ENCODE results near the gene NRF1.

Gene NRF1

GRCh38 chr7:129800901-129801300 is 189.4 kb downstream of the NRF1 start:
- Histone ChIP-seq H3K27me3 (ENCODE audit: control insufficient read depth, insufficient read depth, low read length) (no peaks in the 10 kb centered on the region), H3K4me1 (ENCODE audit: control insufficient read depth, insufficient read depth, low read length) (peaks cover 3% of the 10 kb centered on the region), H3K9ac (ENCODE audit: low read length) (no peak overlapping the region), H3K36me3 (ENCODE audit: control insufficient read depth, insufficient read depth, low read length) (no peaks in the 10 kb centered on the region), H3K4me3 (ENCODE audit: low read length) (no peak overlapping the region), H3K9me3 (ENCODE audit: control insufficient read depth, low read length) (no peaks in the 10 kb centered on the region)

- Histone ChIP-seq H3K36me3 (ENCODE audit: control insufficient read depth, insufficient read depth, low read length) (no peaks in the 10 kb centered on the region), H3K9me3 (ENCODE audit: control insufficient read depth, low read length) (no peaks in the 10 kb centered on the region), H3K27me3 (ENCODE audit: control insufficient read depth, insufficient read depth, low read length) (no peaks in the 10 kb centered on the region), H3K4me3 (ENCODE audit: low read length) (no peak overlapping the region), H3K9ac (ENCODE audit: low read length) (no peak overlapping the region), H3K4me1 (ENCODE audit: control insufficient read depth, insufficient read depth, low read length) (peaks cover 3% of the 10 kb centered on the region)
Observed at GRCh38 chr7:129801882-129802281, 190.4 kb downstream of the NRF1 start.

- Histone ChIP-seq H3K9ac (ENCODE audit: low read length) (no peak overlapping the region), H3K27me3 (ENCODE audit: control insufficient read depth, insufficient read depth, low read length) (no peaks in the 10 kb centered on the region), H3K4me3 (ENCODE audit: low read length) (no peak overlapping the region), H3K4me1 (ENCODE audit: control insufficient read depth, insufficient read depth, low read length) (peaks cover 3% of the 10 kb centered on the region), H3K36me3 (ENCODE audit: control insufficient read depth, insufficient read depth, low read length) (no peaks in the 10 kb centered on the region), H3K9me3 (ENCODE audit: control insufficient read depth, low read length) (no peaks in the 10 kb centered on the region)
Observed at GRCh38 chr7:129803546-129804081, 192.1 kb downstream of the NRF1 start.

- H3K9me3 ChIP-seq (ENCODE audit: control insufficient read depth, low read length): no peaks in the 10 kb centered on the region
- no peaks in the 10 kb centered on the region for H3K36me3 ChIP-seq (ENCODE audit: control insufficient read depth, insufficient read depth, low read length)
- no peak overlapping the region for H3K4me3 ChIP-seq (ENCODE audit: low read length)
- peaks cover 3% of the 10 kb centered on the region for H3K4me1 ChIP-seq (ENCODE audit: control insufficient read depth, insufficient read depth, low read length)
- no peaks in the 10 kb centered on the region for H3K27me3 ChIP-seq (ENCODE audit: control insufficient read depth, insufficient read depth, low read length)
- H3K9ac ChIP-seq (ENCODE audit: low read length): no peak overlapping the region
Observed at GRCh38 chr7:129804111-129804889, 192.8 kb downstream of the NRF1 start.

- Histone ChIP-seq H3K36me3 (ENCODE audit: control insufficient read depth, insufficient read depth, low read length) (no peaks in the 10 kb centered on the region), H3K9me3 (ENCODE audit: control insufficient read depth, low read length) (no peaks in the 10 kb centered on the region), H3K9ac (ENCODE audit: low read length) (no peak overlapping the region), H3K4me1 (ENCODE audit: control insufficient read depth, insufficient read depth, low read length) (peaks cover 3% of the 10 kb centered on the region), H3K4me3 (ENCODE audit: low read length) (no peak overlapping the region), H3K27me3 (ENCODE audit: control insufficient read depth, insufficient read depth, low read length) (no peaks in the 10 kb centered on the region)
Observed at GRCh38 chr7:129804890-129805719, 193.6 kb downstream of the NRF1 start.

Measured in mucosa of stomach (tissue), 1 donor.